GM06990 (cell line): ENCODE measurements around the gene KRTAP4-5.
"Not testable (repeated sequence)": the region's sequence is repeated elsewhere in the genome, so short reads cannot be mapped to it uniquely, and the experiment has no call there.

ENCODE experiments used
- DNase-seq: peaks from one replicate; pipeline ENCODE4 v3.0.0-alpha.2; 2011; ENCODE audit not compliant: insufficient read length; ENCODE audit errors: extremely low read depth
- H3K27me3 ChIP-seq: replicated peaks from 2 replicates; pipeline ENCODE4 v1.6.0; 2011; ENCODE audit warnings: low read length; ENCODE audit not compliant: control insufficient read depth, insufficient read depth
- H3K36me3 ChIP-seq: 2 replicates; pipeline ENCODE4 v1.5.1; 2011; ENCODE audit warnings: low read length; ENCODE audit not compliant: control insufficient read depth, insufficient read depth
- H3K4me3 ChIP-seq: replicated peaks from 2 replicates; pipeline ENCODE4 v1.5.1; 2011; ENCODE audit warnings: low read depth, mild to moderate bottlenecking, control low read depth, low read length
- CTCF ChIP-seq: IDR thresholded peaks from 2 replicates; pipeline ENCODE4 v1.5.1; 2011; ENCODE audit warnings: low read length, control low read depth, mild to moderate bottlenecking, inconsistent platforms; ENCODE audit not compliant: insufficient read depth, poor library complexity, severe bottlenecking

The KRTAP4-5 gene

GRCh38 chr17:41171886-41172285 lies 22.3 kb upstream of the KRTAP4-5 start:
- Histone ChIP-seq H3K4me3 (no peak overlapping the region), H3K27me3 (no peaks in the 10 kb centered on the region; the same call in 1 of the 2 replicates), H3K36me3 (no peaks in the 10 kb centered on the region)
- no peak for TF ChIP-seq CTCF
- no peak for DNase-seq

GRCh38 chr17:41168121-41168520 lies 18.5 kb upstream of the KRTAP4-5 start, which contains the start of gene KRTAP4-3:
Gene KRTAP4-3, minus strand, starts transcription at chr17:41168221. Its CDS starts 49 bp downstream, at chr17:41168172.
- Histone ChIP-seq H3K4me3 (no peak within 1 kb of the TSS), H3K36me3 (no peaks in the 10 kb centered on the region), H3K27me3 (no peaks in the 10 kb centered on the region; the same call in 1 of the 2 replicates)
- TF ChIP-seq CTCF, result no peak
- no peak for DNase-seq

DNA sequence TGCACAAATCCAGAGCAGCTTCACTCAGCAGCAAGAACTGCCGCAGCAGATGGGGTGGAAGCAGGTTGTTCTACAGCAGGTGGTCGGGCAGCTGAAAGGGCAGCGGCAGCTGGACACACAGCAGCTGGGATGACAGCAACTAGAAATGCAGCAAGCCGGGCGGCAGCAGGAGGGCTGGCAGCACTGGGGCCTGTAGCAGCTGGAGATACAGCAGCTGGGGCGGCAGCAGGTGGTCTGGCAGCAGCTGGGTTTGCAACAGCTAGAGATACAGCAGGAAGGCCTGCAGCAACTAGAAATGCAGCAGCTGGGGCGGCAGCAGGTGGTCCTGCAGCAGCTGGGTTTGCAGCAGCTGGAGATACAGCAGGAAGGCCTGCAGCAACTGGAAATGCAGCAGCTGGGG lies 17.9 kb upstream of the KRTAP4-5 start:
- Histone ChIP-seq H3K36me3 (no peaks in the 10 kb centered on the region), H3K27me3 (no peaks in the 10 kb centered on the region; the same call in 1 of the 2 replicates), H3K4me3 (no peak overlapping the region)
- no peak for DNase-seq
- TF ChIP-seq CTCF, result no peak

DNA sequence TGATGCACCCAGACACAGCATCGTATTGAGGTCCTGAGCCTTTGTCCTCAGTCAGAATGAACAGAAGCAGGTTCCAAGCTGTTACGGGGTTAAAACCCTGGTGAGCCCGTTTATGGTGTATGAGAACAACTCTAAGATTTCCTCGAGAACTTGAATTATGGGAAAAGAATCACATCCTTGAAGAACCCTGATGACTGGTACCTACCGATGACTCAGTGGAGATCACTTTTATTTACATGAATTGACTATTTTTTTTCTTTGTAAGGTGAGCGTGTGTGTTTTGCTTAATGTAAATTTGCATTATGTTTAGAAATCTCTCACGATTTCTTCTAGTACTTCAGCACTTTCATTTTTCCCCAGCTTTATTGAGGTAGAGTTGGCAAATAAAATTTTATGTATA lies 14.2 kb upstream of the KRTAP4-5 start:
- Histone ChIP-seq H3K36me3 (no peaks in the 10 kb centered on the region), H3K27me3 (no peaks in the 10 kb centered on the region), H3K4me3 (no peak overlapping the region)
- no peak for TF ChIP-seq CTCF
- DNase-seq, result no peak

DNA sequence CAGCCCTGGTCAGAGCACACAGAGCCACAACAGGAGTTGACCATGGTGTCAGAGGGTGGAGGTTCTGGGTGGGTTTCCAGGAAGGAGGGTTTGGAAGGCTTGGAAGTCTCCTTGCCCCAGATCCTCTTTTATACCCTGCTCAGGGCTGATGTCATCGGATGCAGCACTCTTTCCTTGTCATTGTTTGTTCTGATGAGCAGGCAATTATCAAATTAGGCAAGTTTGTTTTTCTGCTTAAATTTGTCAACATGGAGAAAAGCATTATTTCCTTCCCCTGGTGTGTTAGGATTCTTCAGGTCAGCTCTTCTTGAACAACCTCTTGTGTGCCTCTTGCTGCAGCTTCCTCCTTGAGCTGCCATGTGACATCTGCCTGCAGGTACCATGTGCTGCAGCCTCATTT lies 11.0 kb upstream of the KRTAP4-5 start, which contains the start of gene KRTAP4-4:
Gene KRTAP4-4 (minus strand): TSS at position 101 of the 400 bp plus-strand sequence. CDS start 57 bp downstream, at position 44.
- Histone ChIP-seq H3K27me3 (no peaks in the 10 kb centered on the region), H3K36me3 (no peaks in the 10 kb centered on the region), H3K4me3 (no peak within 1 kb of the TSS)
- DNase-seq, result no peak
- no peak for TF ChIP-seq CTCF

GRCh38 chr17:41160190-41160589 lies 10.6 kb upstream of the KRTAP4-5 start:
- DNase-seq, H3K36me3 ChIP-seq, H3K4me3 ChIP-seq, H3K27me3 ChIP-seq: not testable (repeated sequence)
